HEK293T (cell line): Measurements from ENCODE around the gene CMC1.

ENCODE experiments used
- BHLHE40 ChIP-seq: fragments of 450-650 bp; IDR thresholded peaks from 2 replicates; pipeline ENCODE4 v1.6.1; 2016; ENCODE audit warnings: mild to moderate bottlenecking, moderate library complexity, borderline replicate concordance
- CTBP1 ChIP-seq: fragments of 450-650 bp; IDR thresholded peaks from 2 replicates; pipeline ENCODE4 v1.6.1; 2016; ENCODE audit warnings: borderline replicate concordance
- ELF4 ChIP-seq: fragments of 450-650 bp; IDR thresholded peaks from 2 replicates; pipeline ENCODE4 v1.6.1; 2017; ENCODE audit warnings: antibody characterized with exemption
- FOXA1 ChIP-seq: fragments of 450-650 bp; IDR thresholded peaks from 2 replicates; pipeline ENCODE4 v1.6.1; 2016; ENCODE audit warnings: mild to moderate bottlenecking
- FOXK2 ChIP-seq: fragments of 450-650 bp; IDR thresholded peaks from 2 replicates; pipeline ENCODE4 v1.6.1; 2016; ENCODE audit warnings: mild to moderate bottlenecking
- FOXM1 ChIP-seq: fragments of 450-650 bp; IDR thresholded peaks from 2 replicates; pipeline ENCODE4 v1.6.1; 2017; ENCODE audit warnings: mild to moderate bottlenecking, borderline replicate concordance
- HDGF ChIP-seq: fragments of 450-650 bp; IDR thresholded peaks from 2 replicates; pipeline ENCODE4 v1.6.1; 2017; ENCODE audit warnings: antibody characterized with exemption, borderline replicate concordance
- LEF1 ChIP-seq: fragments of 450-650 bp; IDR thresholded peaks from 2 replicates; pipeline ENCODE4 v1.6.1; 2017; ENCODE audit warnings: mild to moderate bottlenecking, borderline replicate concordance
- NFRKB ChIP-seq: fragments of 450-650 bp; IDR thresholded peaks from 2 replicates; pipeline ENCODE4 v1.6.1; 2016; ENCODE audit warnings: mild to moderate bottlenecking, moderate library complexity
- SP1 ChIP-seq: fragments of 450-650 bp; IDR thresholded peaks from 2 replicates; pipeline ENCODE4 v1.6.1; 2017
- SUZ12 ChIP-seq: fragments of 450-650 bp; IDR thresholded peaks from 2 replicates; pipeline ENCODE4 v1.6.1; 2016; ENCODE audit warnings: mild to moderate bottlenecking
- TARDBP ChIP-seq: fragments of 450-650 bp; IDR thresholded peaks from 2 replicates; pipeline ENCODE4 v1.6.1; 2016
- ZNF384 ChIP-seq: fragments of 450-650 bp; IDR thresholded peaks from 2 replicates; pipeline ENCODE4 v1.6.1; 2016
- TF ChIP-seq, protein P1 (sequence below): fragments of 450-650 bp; IDR thresholded peaks from 2 replicates; pipeline ENCODE4 v1.6.1; 2016

DNA sequence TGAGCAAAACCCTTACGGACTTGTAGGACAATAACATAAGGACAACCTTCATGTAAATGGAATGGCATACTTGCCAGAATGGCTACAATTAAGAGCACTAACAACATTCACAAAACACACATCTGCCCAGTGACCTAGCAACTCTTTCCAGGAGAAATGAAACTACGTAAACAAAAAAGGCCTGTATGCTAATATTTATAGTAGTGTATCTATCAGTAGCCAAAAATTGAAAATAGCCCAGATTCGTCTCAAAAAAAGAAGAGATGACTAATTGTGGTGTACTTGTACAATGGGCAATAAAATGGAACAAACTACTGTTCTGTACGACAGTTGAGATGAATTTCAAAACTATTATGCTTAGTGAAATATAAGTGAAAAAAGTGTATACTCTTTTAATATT, 38.4 kb downstream of the CMC1 start:
- TF ChIP-seq SUZ12 (no peak), SP1 (no peak), HDGF (no peak), FOXM1 (no peak), ZNF384 (no peak), BHLHE40 (no peak), LEF1 (no peak), FOXA1 (no peak), NFRKB (no peak), FOXK2 (no peak), TARDBP (no peak), ELF4 (no peak), CTBP1 (no peak)
- TF ChIP-seq, protein P1, sequence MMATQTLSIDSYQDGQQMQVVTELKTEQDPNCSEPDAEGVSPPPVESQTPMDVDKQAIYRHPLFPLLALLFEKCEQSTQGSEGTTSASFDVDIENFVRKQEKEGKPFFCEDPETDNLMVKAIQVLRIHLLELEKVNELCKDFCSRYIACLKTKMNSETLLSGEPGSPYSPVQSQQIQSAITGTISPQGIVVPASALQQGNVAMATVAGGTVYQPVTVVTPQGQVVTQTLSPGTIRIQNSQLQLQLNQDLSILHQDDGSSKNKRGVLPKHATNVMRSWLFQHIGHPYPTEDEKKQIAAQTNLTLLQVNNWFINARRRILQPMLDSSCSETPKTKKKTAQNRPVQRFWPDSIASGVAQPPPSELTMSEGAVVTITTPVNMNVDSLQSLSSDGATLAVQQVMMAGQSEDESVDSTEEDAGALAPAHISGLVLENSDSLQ: no peak
